NCI-H524 treated with DMSO at 0.1 percent for 48 hours (cell line): ENCODE measurements around the gene ACTRT2.

Experiments
- DNase-seq: peaks from one replicate; lab custom pipeline; 2025; lab: John Stamatoyannopoulos, UW

The ACTRT2 gene

DNA sequence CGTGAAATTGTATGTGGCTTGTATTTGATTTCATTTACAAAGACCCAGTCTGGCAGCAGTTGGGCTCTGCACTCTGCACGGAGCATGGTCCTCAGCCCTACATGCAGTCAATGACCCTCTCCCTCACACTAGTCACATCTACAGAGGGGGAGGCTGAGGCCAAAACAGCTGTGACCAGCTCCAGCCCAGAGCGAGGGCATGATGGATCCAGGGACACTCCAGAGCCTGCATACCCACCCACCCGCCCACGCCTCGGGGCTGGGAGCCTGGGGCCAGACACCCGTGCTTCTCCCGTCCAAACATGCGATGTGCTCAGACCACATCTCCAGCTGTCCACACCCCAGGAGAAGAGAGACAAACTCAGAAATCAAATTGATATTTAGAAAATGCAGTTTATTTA lies 33.8 kb downstream of the ACTRT2 start:
- no peak for DNase-seq

DNA sequence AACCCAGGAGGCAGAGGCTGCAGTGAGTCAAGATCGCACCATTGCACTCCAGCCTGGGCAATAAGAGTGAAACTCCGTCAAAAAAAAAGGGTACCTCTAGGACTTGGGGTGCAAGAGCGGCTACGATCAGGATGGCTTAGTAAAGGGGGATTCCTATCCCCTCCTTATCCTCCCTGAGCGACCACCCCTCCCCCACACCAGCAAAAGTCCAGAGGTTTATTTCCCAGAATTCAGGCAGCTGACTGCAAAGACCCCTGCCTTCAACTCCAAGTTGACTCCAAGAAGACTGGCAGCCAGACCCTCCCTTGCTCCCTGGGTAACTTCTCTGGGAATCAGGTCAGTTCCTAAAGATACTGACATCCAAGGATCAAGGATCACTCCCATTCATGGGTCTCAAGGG lies 35.4 kb downstream of the ACTRT2 start:
- no peak for DNase-seq

DNA sequence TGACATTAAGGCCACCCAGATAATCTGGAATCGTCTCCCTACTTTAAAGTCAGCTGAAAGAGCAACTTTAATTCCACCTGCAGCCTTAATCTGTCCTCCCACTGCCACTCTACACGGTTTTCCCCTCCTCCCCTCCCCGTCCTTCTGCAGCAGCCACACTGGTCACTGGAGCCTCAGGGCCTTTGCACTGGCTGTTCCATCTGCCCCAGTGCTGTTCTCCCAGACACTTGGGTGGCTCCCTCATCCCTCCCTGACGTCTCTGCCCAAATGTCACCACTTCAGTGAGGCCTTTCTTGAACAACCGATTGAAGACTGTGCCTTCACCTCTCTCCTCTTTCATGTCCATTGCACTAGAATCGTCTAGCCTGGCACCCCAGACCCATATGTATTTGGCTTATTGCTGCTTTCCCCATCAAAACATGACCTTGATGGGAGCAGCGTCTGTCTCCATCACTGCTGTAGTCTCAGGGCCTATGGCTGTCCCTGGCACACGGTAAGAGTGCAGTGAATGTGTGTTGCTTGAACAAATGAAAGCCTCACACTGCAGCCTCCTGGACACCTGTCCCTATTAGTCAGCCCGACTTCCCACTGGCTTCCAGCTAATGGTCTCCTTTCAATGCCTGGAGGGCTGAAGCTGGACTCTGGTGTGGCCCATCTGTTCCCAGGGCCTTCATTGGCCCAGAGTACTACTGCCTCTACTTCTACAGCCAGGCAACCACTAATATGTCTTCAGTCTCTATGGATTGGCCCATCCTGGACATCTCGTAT lies 37.2 kb downstream of the ACTRT2 start:
- no peak for DNase-seq

DNA sequence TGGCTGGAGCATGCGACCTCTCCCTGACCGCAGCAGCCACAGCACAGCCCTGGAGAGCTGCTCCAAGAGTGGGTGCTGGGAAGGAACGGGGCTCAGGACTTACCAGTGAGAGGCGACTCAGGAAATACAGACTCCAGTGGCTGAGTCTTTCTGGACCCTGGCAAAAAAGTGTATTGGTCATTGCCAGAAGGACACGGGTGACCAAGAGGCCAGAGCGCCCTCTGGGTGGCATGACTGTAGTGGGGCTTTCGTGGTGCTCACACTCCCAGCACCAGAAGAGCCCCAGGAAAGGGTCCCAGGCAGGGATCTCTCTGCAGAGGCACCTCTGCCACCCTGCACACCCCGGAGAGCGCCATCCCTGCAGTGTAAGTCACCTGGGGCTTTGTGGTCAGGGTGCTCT lies 38.9 kb downstream of the ACTRT2 start:
- no peak for DNase-seq

DNA sequence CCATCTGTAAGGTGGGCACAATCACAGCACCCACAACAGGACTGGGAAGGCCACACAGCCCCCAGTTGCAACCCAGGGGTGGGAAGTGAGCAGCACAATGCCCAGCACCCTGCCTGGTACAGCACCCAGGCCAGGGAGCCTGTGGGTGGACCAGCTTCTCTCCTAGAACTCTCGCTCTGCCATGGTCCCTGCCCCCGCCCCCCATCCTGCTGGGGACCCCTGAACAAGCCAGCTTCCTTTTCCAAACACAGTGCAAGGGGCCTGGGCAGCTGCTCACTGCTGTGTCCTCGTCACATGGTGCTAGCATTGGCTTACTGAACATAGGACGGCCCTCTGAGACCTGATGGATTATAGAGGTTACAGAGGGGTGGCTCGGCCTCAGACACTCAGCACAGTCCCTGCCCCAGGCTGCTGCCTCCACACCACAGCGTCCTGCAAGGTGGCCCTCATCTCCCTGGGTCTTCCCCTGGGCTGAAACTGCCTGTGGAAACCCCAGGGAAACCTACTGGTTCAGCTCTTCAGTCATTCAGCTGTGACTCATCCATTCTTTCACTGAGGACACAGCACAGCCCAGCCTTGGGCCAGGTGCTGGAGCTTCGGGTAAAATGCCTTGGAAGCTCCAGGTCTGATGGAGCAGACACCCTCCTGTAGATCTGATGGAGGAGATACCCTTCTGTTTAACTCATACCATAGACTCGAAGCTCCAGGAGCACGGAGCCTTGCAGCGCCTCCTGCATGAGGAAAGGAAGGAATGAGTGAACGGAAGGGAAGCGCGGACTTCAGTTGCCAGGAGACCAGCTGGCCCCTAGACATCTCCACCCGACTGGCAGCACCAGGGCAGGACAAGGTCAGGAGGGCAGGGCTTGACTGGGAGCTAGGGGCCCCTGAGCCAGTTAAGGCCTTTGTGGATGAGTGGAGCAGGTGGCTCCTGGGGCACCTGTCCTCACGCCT lies 39.6 kb downstream of the ACTRT2 start:
- DNase-seq: no peak

DNA sequence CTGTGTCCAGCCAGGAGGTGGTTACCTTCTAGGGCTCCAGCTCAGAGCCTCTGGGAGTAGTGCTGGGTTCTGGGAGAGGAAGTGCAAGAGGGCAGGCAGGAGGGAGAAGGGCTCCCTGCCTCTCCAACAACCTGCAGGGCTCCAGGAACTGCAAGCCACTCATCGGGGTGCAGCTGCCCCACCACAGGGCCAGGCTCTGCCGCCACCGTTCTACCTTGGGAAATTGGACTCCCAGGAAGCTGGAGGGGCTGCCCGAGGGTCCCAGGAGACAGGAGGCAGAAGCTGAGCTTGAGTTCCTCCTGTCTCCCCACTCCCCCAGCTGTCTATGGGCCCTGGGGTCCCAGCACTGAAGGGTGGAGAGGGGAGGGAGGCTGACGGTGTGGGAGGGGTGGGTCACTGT lies 40.3 kb downstream of the ACTRT2 start:
- no peak for DNase-seq

DNA sequence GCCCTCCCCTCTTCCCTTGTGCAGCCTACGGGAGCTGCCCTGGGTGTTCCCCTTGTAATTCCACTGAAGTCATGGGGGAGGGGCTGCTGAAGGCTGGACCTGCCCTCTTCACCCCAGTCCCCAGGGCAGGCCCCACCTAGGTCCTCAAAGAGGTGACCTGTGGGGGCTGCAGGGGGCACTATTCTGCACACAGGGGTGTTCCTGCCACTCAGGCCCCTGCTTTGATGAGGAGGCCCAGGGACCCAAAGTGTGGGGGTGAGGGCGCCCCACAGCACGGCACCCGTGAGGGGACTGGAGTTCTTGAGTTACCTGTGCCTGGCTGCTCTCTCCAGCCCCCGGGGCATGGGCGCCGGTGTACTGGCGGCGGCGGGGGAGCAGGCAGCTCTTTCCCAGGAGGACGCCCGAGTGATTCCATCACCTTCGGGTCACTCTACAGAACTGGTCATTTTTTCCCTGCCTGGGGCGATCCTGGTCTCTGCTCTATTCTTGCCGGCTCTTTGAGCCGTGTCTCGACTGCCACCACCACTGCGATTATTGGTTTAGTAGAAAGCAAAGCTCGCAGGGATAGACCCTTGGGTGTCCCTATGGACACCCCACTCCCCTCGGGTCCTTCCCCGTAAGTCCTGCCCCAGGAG lies 40.8 kb downstream of the ACTRT2 start:
- no peak for DNase-seq

DNA sequence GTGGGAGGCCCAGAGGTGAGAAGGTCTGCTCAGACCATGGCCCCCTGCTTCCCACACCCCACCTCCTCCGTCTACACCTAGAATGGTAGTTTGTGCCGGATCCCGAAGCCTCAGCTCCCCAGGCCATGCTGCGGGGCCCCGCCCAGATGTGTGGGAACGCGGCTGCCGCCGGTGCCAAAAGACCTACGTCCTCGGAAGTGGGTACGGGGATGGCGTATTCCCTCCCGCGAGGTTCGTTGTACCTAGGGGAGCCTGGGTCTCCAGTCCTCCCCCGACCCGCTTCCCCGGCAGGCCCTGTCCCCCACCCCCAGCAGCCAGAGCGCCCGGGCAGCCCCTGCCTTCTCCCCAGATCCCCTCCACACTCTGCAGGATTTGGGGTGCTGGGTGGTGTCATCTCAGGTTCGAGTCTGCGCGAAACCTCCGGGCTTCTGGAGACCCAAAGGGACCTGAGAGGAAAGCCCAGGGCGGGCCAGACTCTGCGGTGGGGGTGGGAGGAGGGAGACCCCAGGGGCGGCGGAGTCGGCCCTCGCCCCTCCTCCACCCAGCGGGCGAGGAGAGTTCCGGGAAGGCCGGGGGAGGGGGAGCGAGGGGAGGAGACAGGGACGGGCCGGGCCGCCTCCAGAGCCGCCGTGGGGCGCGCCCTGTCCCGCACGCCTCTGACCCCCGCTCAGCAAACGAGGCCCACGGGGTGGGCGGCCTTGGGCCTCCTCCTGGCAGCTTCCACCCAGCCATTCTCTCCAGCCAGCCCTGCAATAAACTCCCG lies 41.5 kb downstream of the ACTRT2 start:
- DNase-seq: no peak

DNA sequence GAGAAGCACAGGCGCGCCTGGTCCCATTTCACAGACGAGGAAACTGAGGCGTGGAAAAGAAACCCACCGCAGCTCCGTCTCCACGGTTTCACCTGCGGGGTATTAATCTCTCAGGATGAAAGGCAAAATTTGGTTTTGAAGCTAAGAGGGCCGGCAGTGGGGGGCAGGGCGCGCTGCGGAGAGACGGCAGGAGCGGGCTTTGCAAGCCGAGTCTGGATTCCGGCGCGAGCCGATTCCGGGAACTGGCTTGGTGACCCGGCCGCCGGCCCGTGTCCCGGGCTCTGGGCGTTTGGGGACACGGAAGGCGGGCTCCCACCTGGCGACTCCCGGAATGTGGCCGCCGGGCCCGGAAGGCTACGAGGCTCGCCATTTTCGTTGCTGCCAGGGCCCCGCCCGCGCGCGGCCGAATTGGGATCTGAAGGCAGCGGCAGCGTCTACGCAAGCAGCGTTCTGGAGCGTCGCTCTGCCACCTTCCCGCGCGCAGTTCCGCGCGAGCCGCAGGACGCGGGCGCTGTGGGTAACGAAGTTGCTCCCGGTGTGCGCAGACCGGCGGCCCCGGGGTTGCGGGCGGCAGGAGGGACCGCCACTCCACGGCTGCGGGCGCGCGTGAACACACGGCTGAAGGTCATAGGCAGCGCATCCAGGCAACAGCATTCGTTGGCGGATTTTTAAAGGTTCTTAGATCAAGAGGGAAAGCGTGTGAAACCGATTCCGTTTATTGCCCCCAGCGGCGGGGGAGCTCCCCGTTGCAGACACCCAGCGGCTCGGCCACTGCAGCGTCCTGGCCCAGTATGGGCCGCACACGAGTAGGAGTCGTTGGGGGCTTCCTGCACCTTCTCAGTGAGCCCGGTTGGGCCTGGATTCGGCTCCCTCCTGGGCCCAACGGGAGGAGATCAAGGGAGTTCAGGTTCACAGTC lies 42.4 kb downstream of the ACTRT2 start:
- DNase-seq: no peak

DNA sequence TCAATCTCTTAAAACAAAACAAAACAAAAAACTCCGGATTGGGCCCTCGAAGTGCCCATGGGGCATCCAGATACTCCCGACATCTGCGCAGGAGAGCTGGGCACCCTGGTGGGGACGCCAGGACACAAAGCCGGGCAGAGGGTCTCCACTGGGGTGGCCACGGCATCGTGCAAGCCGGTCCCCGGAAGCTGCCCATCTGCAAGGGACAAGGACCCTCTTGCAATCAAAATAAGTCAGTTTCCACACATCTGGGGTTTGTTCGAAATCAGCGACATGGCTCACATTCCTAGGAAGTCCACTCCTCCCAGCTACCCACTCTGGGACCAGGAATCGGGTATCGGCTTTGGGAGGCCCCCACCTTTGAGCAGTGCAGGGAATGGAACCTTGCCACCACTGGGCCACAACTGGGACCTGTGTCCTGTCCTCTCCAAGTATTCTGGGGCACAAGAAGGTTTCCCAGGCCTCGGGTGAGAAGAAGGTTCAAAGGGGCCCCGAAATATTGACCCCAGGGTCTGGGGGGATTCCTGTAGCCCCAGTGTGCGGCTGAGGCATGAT lies 43.1 kb downstream of the ACTRT2 start:
- DNase-seq: no peak

DNA sequence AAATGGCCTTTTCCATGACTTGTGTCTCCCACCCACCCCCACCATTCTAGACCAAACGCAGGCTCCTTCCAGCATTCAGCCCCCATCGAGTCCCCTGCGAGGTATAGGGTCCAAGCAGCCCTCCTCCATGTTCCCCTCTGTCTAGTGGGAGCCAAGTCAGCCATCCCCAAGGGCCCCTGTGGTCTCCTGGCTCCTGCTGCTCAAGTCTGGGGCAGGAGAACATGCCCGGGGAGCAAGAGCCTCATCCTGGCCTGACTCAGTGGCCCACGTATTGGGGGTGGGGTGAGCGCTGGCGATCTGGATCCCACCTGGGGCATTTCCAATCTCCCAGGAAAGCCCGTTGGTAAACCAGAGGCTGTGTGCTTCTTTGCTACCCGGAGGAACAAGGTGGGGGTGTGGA lies 43.6 kb downstream of the ACTRT2 start:
- no peak for DNase-seq

DNA sequence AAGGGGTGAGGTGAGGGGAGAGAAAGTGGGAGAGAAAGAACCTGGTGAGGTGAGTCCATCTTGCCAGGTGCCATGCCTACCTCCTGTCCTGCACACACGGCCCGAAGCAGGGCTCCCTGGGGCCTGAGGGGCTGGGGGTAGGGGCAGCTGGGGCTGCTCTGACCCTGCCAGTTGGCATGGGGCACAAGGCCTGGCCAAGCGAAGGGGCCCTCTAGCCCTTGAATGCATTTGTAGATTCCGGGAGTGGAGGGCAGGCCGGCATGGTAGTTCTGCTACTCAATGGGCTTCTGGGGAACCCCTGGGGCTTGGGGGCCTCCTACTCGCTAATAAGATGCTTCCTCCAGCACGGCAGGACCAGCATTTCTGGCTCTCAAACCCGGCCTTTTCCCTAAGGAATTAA lies 44.1 kb downstream of the ACTRT2 start:
- DNase-seq: no peak

DNA sequence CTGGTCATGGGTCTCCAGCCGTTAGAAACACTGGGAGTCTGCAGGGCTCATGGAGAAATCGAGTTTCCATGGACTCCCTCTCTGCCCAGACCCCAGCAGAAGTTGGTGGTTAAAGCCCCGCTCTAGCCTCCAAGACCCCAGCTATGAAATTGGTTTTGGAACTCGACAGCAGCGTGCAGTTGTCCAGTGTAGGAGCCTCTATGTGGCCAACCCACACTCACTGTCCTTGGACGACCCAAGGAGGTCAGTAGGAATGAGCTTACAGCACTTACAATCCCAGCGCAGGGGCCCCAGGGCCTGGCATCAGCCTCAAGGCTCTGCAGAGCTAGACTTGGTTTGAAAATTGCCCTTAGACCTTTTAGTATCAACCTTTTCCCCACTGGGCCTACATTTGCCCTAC lies 44.5 kb downstream of the ACTRT2 start:
- DNase-seq: no peak

DNA sequence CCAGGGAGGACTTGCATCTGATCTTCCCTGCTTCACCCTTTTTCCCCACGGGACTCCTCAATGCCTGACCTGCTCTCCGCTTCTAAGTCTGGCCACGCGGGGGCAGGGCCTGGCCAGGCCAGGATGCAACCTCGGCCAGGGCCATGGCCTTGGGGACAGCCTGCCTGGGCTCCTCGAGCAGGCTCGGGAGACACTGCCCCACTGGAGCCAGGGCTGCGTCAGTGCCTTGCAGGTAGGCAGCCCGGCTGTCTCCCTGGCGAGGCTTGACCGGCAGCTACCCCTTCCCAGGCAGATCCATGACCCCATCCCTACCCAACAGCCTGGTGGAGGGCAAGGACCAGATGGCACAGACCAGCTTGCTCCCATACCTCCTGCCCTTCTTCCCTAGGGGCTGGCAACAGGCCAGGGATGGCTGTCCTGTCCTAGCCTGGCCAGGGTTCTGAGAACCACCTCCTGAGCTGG lies 45.0 kb downstream of the ACTRT2 start:
- no peak for DNase-seq

DNA sequence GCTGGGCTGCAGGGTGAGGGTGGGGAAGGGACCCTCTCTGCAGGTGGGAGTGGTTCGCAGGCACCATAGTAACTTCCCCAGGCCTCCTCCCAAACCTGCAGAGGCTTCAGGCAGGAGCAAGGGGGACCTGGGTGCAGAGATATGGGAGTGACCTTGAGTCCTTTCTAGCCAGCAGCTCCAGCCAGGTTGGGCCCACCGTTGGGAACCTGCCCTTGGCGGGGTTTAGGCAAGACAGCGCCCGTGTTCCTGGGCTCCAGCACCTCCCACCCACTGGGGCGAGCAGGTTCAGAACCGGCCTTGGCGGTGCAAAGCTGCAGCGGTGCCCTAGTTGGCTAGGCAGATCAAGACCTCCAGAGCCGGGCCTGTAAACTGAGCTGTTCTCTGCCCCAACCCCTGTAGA lies 45.6 kb downstream of the ACTRT2 start:
- no peak for DNase-seq

DNA sequence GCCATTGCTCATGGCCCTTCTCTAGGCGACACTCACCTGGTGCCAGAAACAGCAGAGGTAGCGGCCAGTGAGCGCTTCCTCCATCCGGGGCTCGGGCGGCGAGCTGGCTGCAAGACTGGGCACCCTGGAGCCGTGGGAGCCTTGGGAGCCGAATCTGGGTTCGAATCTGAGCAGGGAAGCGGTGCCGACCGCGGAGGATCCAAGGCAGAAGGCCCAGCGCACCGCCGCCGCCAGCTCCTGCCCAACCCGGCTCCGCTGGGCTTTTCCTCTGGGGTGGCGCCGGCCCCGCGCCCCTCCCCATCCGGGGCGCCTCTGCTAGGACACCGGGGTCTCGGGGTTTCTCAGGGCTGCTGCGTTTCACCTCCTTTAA lies 46.0 kb downstream of the ACTRT2 start:
- no peak for DNase-seq

DNA sequence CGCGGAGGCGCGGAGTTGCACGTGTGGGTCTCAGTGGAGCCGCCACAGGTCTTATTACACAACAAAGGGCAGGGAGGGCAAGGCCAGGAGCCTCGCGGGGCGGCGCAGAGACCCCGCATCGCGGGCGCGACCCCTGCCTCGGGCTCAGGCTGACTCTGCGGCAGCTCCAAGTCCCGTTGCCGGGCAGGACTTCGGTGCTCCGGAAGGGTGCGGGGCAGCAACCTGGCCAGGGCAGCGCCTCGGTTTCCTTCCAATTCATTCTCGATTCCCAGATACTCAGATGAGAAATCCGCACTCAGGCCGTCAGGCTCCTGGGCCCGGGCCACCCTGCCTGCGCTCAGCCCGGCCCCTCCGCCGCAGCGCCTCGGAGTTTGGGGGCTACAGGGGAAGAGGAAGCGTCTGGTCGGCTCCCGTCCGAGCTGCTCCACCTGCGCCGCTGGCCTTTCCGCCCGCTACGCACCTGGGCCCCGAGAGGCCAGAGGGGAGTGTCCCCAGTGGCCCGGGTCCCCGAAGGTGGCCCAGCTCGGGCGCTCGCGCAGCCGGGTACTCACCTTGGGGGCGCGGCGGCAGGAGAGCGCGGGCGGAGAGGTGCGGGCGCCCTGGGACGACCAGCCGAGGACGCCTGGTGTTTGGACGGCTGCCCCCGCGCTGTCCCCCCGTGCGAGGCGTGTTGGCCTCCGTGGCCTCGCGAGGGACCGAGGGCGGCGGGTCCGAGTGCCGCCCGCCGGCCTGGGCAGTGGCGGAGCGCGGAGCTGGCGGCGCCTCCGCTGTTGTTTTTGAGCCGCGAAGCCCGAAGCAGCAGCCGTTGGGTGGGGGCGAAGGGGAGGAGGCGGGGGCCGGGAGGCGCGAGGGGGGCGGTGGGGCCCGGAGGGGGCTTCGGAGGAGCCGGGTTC lies 46.6 kb downstream of the ACTRT2 start:
- no peak for DNase-seq

DNA sequence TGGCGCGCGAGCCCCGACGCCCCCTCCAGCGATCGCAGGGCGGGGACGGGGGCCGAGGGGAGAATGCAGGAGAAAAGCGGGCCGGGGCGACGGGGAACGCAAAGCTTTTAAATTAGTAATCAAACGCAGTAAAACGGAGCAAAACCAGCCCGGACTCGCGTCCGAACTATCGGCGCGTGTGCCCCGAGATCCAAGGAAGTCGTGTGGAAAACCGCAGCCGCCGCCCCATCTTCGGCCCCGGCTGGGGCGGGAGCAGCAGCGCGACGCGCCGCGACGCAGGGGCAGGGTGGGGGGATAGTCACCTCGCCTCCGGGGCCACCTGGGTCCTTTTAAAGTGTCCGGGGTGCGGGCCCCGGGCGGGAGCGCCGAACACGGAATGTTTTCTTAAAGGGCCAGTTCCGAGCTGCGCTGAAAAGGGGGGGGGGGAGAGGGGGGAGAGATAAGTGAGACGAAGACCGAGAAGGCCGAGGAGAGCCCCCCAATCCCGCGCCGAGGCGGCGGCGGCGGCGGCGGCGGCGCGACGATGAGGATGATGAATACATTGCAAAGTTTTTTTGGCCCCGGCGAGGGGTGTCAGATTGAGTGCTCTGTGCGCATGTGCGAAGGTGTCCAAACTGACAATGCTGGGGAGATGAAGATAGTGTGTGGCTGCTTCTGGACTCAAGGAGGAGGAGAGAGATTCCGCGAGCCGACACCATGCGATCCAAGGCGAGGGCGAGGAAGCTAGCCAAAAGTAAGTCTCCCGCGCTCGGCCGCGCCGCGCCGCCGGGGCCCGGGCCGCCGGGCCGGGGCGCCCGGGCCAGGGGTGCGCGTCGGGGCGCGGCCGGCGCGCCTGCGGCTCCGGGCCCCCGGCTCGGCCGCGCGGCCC lies 47.5 kb downstream of the ACTRT2 start, which contains the start of gene PRDM16:
PRDM16 (plus strand) TSS at position 640 of the 868 bp plus-strand sequence; CDS start at position 697, 57 bp downstream.
- no peak for DNase-seq
